Ishikawa (cell line): ENCODE data around the gene PARN.

Experiments used
- RAD21 ChIP-seq: IDR thresholded peaks from 2 replicates; pipeline ENCODE4 v1.6.1; 2012; ENCODE audit warnings: low read depth
- TCF12 ChIP-seq: IDR thresholded peaks from 2 replicates; pipeline ENCODE4 v1.6.1; 2012; ENCODE audit warnings: low read depth
- ZBTB7A ChIP-seq: IDR thresholded peaks from 2 replicates; pipeline ENCODE4 v1.6.1; 2012; ENCODE audit warnings: low read depth

GRCh38 chr16:14386115-14386514 lies 243.9 kb downstream of the PARN start:
- TF ChIP-seq TCF12 (no peak), RAD21 (no peak), ZBTB7A (no peak)
